HTR-8/SVneo (cell line): ENCODE results near the gene HBA2.
"Not testable (repeated sequence)": the region's sequence is repeated elsewhere in the genome, so short reads cannot be mapped to it uniquely, and the experiment has no call there.

Experiments used
- DNase-seq: peaks from one replicate; pipeline ENCODE4 v3.0.0; 2011; ENCODE audit warnings: low spot score, mixed read lengths; ENCODE audit not compliant: insufficient read length
- FAIRE-seq: peaks from 2 replicates; lab custom pipeline; 2011; peaks lifted over from hg19 to GRCh38; lab: Jason Lieb, UNC

Gene HBA2

GRCh38 chr16:154217-155030, 18.3 kb upstream of the HBA2 start:
- DNase-seq (peak; percentile 63), FAIRE-seq (peak; percentile 76)

- DNase-seq (no peak), FAIRE-seq (no peak)
Observed at GRCh38 chr16:155031-155398, 17.7 kb upstream of the HBA2 start.

- peak; percentile 51 for FAIRE-seq
- no peak for DNase-seq
Observed at GRCh38 chr16:159136-159849, 13.4 kb upstream of the HBA2 start.

GRCh38 chr16:160242-160641, 12.4 kb upstream of the HBA2 start:
- FAIRE-seq, result peak; percentile 57
- not testable (repeated sequence) for DNase-seq

- DNase-seq, result no peak
- FAIRE-seq, result no peak
Observed at GRCh38 chr16:160691-161190, 11.9 kb upstream of the HBA2 start.

- DNase-seq, result no peak
- FAIRE-seq, result no peak
Observed at GRCh38 chr16:162271-162991, 10.2 kb upstream of the HBA2 start.

- not testable (repeated sequence) for DNase-seq, FAIRE-seq
Observed at GRCh38 chr16:163139-163538, 9.5 kb upstream of the HBA2 start.

GRCh38 chr16:163696-164095, 9.0 kb upstream of the HBA2 start:
- not testable (repeated sequence) for FAIRE-seq

GRCh38 chr16:164134-164823, 8.4 kb upstream of the HBA2 start:
- not testable (repeated sequence) for DNase-seq
- FAIRE-seq, result peak; percentile 79

More at GRCh38 chr16:163696-164095, 9.0 kb upstream of the HBA2 start:
- not testable (repeated sequence) for DNase-seq

GRCh38 chr16:164827-165538, 7.7 kb upstream of the HBA2 start:
- no peak for FAIRE-seq

GRCh38 chr16:165539-166374, 6.9 kb upstream of the HBA2 start, which contains the start of gene HBM:
Gene HBM, plus strand, starts transcription at chr16:165978. Its CDS starts 20 bp downstream, at chr16:165998.
- FAIRE-seq, result no peak
- DNase-seq, result no peak

More at GRCh38 chr16:164827-165538, 7.7 kb upstream of the HBA2 start:
- DNase-seq, result no peak

- DNase-seq (no peak), FAIRE-seq (no peak)
Observed at GRCh38 chr16:166375-167121, 6.1 kb upstream of the HBA2 start.

- DNase-seq (no peak), FAIRE-seq (no peak)
Observed at GRCh38 chr16:167122-167690, 5.5 kb upstream of the HBA2 start.

GRCh38 chr16:168424-168823, 4.3 kb upstream of the HBA2 start:
- DNase-seq, result no peak
- no peak for FAIRE-seq

- FAIRE-seq (no peak), DNase-seq (no peak)
Observed at GRCh38 chr16:169014-169413, 3.7 kb upstream of the HBA2 start.

- not testable (repeated sequence) for DNase-seq, FAIRE-seq
Observed at GRCh38 chr16:170088-170507, 2.6 kb upstream of the HBA2 start.

GRCh38 chr16:170788-171187, 1.9 kb upstream of the HBA2 start:
- no peak for FAIRE-seq
- no peak for DNase-seq
